GM20431 (cell line): ENCODE measurements around the gene POU4F3.

Source experiments
- in situ Hi-C: fragments of 300-500 bp; cut with MseI, MboI; formaldehyde crosslinking; loops from one replicate; pipeline ENCODE4 v1.15.0; 2020; ENCODE audit warnings: low sequenced_read_pairs; ENCODE audit not compliant: unreplicated experiment

POU4F3 gene

GRCh38 chr5:146338774-146339714, at the start of gene POU4F3:
Gene POU4F3, plus strand, starts transcription at chr5:146338839. Its CDS starts 274 bp downstream, at chr5:146339113.
- in situ Hi-C loops = no loop called here

- in situ Hi-C loops = loop anchor here (25.0 kb wide), 1 partner anchor 147 kb away; the partner anchor contains the start of gene TCERG1
Measured at GRCh38 chr5:146290318-146290717, 48.3 kb upstream of the POU4F3 start.

- in situ Hi-C loops = loop anchor here (25.0 kb wide), 1 partner anchor 146 kb away; the partner anchor contains the start of gene TCERG1
Measured at GRCh38 chr5:146291421-146292074, 47.1 kb upstream of the POU4F3 start.

- in situ Hi-C loops = loop anchor here (25.0 kb wide), 1 partner anchor 141 kb away; the partner anchor contains the start of gene TCERG1
Measured at GRCh38 chr5:146296245-146296644, 42.4 kb upstream of the POU4F3 start.

- in situ Hi-C loops = loop anchor here (25.0 kb wide), 1 partner anchor 138 kb away; the partner anchor contains the start of gene TCERG1
Measured at GRCh38 chr5:146298920-146299319, 39.7 kb upstream of the POU4F3 start.

GRCh38 chr5:146301626-146302025, 37.0 kb upstream of the POU4F3 start:
- in situ Hi-C loops = no loop called here

- in situ Hi-C loops = no loop called here
Measured at GRCh38 chr5:146302406-146302805, 36.2 kb upstream of the POU4F3 start.

GRCh38 chr5:146306838-146307237, 31.8 kb upstream of the POU4F3 start:
- in situ Hi-C loops = no loop called here

GRCh38 chr5:146307796-146308195, 30.8 kb upstream of the POU4F3 start:
- in situ Hi-C loops = no loop called here

GRCh38 chr5:146310540-146310939, 28.1 kb upstream of the POU4F3 start:
- in situ Hi-C loops = no loop called here

GRCh38 chr5:146311278-146311677, 27.4 kb upstream of the POU4F3 start:
- in situ Hi-C loops = no loop called here

GRCh38 chr5:146313027-146313426, 25.6 kb upstream of the POU4F3 start:
- in situ Hi-C loops = no loop called here

- in situ Hi-C loops = no loop called here
Measured at GRCh38 chr5:146321571-146321970, 17.1 kb upstream of the POU4F3 start.

GRCh38 chr5:146327257-146327870, 11.3 kb upstream of the POU4F3 start:
- in situ Hi-C loops = no loop called here

GRCh38 chr5:146327989-146328388, 10.7 kb upstream of the POU4F3 start:
- in situ Hi-C loops = no loop called here

GRCh38 chr5:146329697-146330096, 8.9 kb upstream of the POU4F3 start:
- in situ Hi-C loops = no loop called here

- in situ Hi-C loops = no loop called here
Measured at GRCh38 chr5:146331423-146331822, 7.2 kb upstream of the POU4F3 start.

GRCh38 chr5:146334074-146334533, 4.5 kb upstream of the POU4F3 start:
- in situ Hi-C loops = no loop called here

GRCh38 chr5:146336197-146336596, 2.4 kb upstream of the POU4F3 start:
- in situ Hi-C loops = no loop called here

- in situ Hi-C loops = no loop called here
Measured at GRCh38 chr5:146337264-146337904, 1.3 kb upstream of the POU4F3 start.
